IPS-18c (cell line): Measurements from ENCODE around the gene RFLNA.

Experiments
- H3K4me3 ChIP-seq: 2 replicates; pipeline ENCODE4 v1.7.0; 2013; ENCODE audit warnings: low read depth, mild to moderate bottlenecking, low read length, moderate library complexity; ENCODE audit not compliant: insufficient read depth
- H3K9me3 ChIP-seq: one replicate; pipeline ENCODE4 v1.6.1; 2013; ENCODE audit warnings: mild to moderate bottlenecking, low read length, moderate library complexity; ENCODE audit not compliant: control insufficient read depth, insufficient read depth

The RFLNA gene

GRCh38 chr12:124278389-124279101 is 16.3 kb upstream of the RFLNA start:
- no peak overlapping the region for H3K4me3 ChIP-seq

GRCh38 chr12:124279315-124279714 is 15.6 kb upstream of the RFLNA start:
- H3K4me3 ChIP-seq: no peak overlapping the region
- H3K9me3 ChIP-seq: no peaks in the 10 kb centered on the region

More at GRCh38 chr12:124278389-124279101, 16.3 kb upstream of the RFLNA start:
- no peaks in the 10 kb centered on the region for H3K9me3 ChIP-seq

- H3K9me3 ChIP-seq: no peaks in the 10 kb centered on the region
- H3K4me3 ChIP-seq: no peak overlapping the region
Measured at GRCh38 chr12:124279846-124280360, 15.0 kb upstream of the RFLNA start.

GRCh38 chr12:124281309-124281708 is 13.6 kb upstream of the RFLNA start:
- Histone ChIP-seq H3K4me3 (no peak overlapping the region), H3K9me3 (no peaks in the 10 kb centered on the region)

GRCh38 chr12:124282287-124282686 is 12.6 kb upstream of the RFLNA start:
- Histone ChIP-seq H3K9me3 (no peaks in the 10 kb centered on the region), H3K4me3 (no peak overlapping the region)

GRCh38 chr12:124283326-124283725 is 11.6 kb upstream of the RFLNA start:
- no peaks in the 10 kb centered on the region for H3K9me3 ChIP-seq
- no peak overlapping the region for H3K4me3 ChIP-seq

- Histone ChIP-seq H3K4me3 (no peak overlapping the region), H3K9me3 (no peaks in the 10 kb centered on the region)
Measured at GRCh38 chr12:124284368-124284767, 10.5 kb upstream of the RFLNA start.

- no peak overlapping the region for H3K4me3 ChIP-seq
- H3K9me3 ChIP-seq: no peaks in the 10 kb centered on the region
Measured at GRCh38 chr12:124286414-124286813, 8.5 kb upstream of the RFLNA start.

GRCh38 chr12:124286971-124287370 is 7.9 kb upstream of the RFLNA start:
- H3K9me3 ChIP-seq: no peaks in the 10 kb centered on the region
- H3K4me3 ChIP-seq: no peak overlapping the region

GRCh38 chr12:124289634-124290600 is 5.0 kb upstream of the RFLNA start:
- no peak overlapping the region for H3K4me3 ChIP-seq
- no peaks in the 10 kb centered on the region for H3K9me3 ChIP-seq

GRCh38 chr12:124292385-124292784 is 2.5 kb upstream of the RFLNA start:
- Histone ChIP-seq H3K9me3 (no peaks in the 10 kb centered on the region), H3K4me3 (no peak overlapping the region)

GRCh38 chr12:124293286-124294003 is 1.4 kb upstream of the RFLNA start:
- Histone ChIP-seq H3K9me3 (no peaks in the 10 kb centered on the region), H3K4me3 (no peak overlapping the region)

- peak overlapping the region; percentile 47 for H3K4me3 ChIP-seq
- H3K9me3 ChIP-seq: no peaks in the 10 kb centered on the region
Measured at GRCh38 chr12:124295431-124296058, 652 bp downstream of the RFLNA start.

GRCh38 chr12:124296295-124296915 is 1.5 kb downstream of the RFLNA start:
- no peak overlapping the region for H3K4me3 ChIP-seq
- H3K9me3 ChIP-seq: no peaks in the 10 kb centered on the region

GRCh38 chr12:124296916-124297351 is 2.0 kb downstream of the RFLNA start:
- H3K9me3 ChIP-seq: no peaks in the 10 kb centered on the region
- H3K4me3 ChIP-seq: no peak overlapping the region

- H3K4me3 ChIP-seq: no peak overlapping the region
- H3K9me3 ChIP-seq: no peaks in the 10 kb centered on the region
Measured at GRCh38 chr12:124297389-124297788, 2.5 kb downstream of the RFLNA start.
